ENCODE results near the gene ICA1. TPM values are rescaled to one million over a fixed set of nuclear protein-coding genes. Genes with fewer than 3 reads are reported as not detected.

Gene ICA1
- polyA plus RNA-seq, 2 of the 4 experiments (the other 2 are of a cell fraction), result 0.66 to 2.0 TPM

GRCh38 chr7:8200316-8200715 lies 61.7 kb downstream of the ICA1 start (continued):
- TF ChIP-seq CHD2 (IDR thresholded peaks at IDR 0.05; ENCODE audit: low read length, partially characterized antibody) (no peak), POLR2A (IDR thresholded peaks at IDR 0.05; ENCODE audit: low read length) (no peak), HDAC2 (IDR thresholded peaks at IDR 0.05) (no peak)

- no peaks in the 10 kb centered on the region for H3K9me3 ChIP-seq
- ATAC-seq (no peak), FAIRE-seq (no peak), DNase-seq (ENCODE audit: low read depth in 1 of 2, low spot score in 1 of 2) (no peak)
- no peak overlapping the region for H3K4me2 ChIP-seq
- H3K27ac ChIP-seq, result no peak overlapping the region
- TF ChIP-seq E2F6 (IDR thresholded peaks at IDR 0.05; ENCODE audit: borderline replicate concordance, low read depth), result no peak
- TF ChIP-seq BHLHE40 (IDR thresholded peaks at IDR 0.05; ENCODE audit: low read depth, low read length), result no peak
- no peak for TF ChIP-seq CBX8 (IDR thresholded peaks at IDR 0.05)
- no peak overlapping the region for H3K4me3 ChIP-seq
- WGBS (ENCODE audit: missing lambda C conversion rate), result 40% methylated on average over 5 of the region's 5 CpGs
- H3K4me1 ChIP-seq, result no peaks in the 10 kb centered on the region
- ChIA-PET POLR2A (no interaction called here), CTCF (interaction anchor here (1.4 to 1.7 kb wide), 2 partner anchors 14 to 98 kb away, joined by 3 to 4 read pairs; no protein-coding TSS in a partner anchor)
These were observed 63.8 kb downstream of the ICA1 start for GRCh38 chr7:8197994-8198698.

GRCh38 chr7:8192897-8193296 lies 69.1 kb downstream of the ICA1 start:
- Histone ChIP-seq H3K27ac (no peak overlapping the region), H3K4me2 (no peak overlapping the region), H3K9me3 (no peaks in the 10 kb centered on the region), H3K4me3 (no peak overlapping the region), H3K4me1 (no peaks in the 10 kb centered on the region)
- no peak for ATAC-seq
- TF ChIP-seq ZSCAN20 (CRISPR knock-in tag; IDR thresholded peaks at IDR 0.05), result no peak
- POLR2A ChIA-PET, result no interaction called here
- CTCF ChIA-PET, result no interaction called here
- no peak for DNase-seq (ENCODE audit: low read depth in 1 of 2, low spot score in 1 of 2)
- FAIRE-seq, result no peak

- Histone ChIP-seq H3K27ac (no peak overlapping the region), H3K4me3 (no peak overlapping the region), H3K4me2 (no peak overlapping the region), H3K9me3 (no peaks in the 10 kb centered on the region), H3K4me1 (no peaks in the 10 kb centered on the region)
- peak in 1 of 2 experiments; percentile 43 for DNase-seq (ENCODE audit: low read depth in 1 of 2, low spot score in 1 of 2)
- whole genome bisulfite sequencing (ENCODE audit: missing lambda C conversion rate), result 6% methylated on average over 4 of the region's 4 CpGs
- TF ChIP-seq CHD2 (IDR thresholded peaks at IDR 0.05; ENCODE audit: low read length, partially characterized antibody), result no peak
- no peak for TF ChIP-seq CEBPB (IDR thresholded peaks at IDR 0.05)
- no peak for TF ChIP-seq HOXB5 (CRISPR knock-in tag; IDR thresholded peaks at IDR 0.05)
- no peak for TF ChIP-seq CHD4 (IDR thresholded peaks at IDR 0.05; ENCODE audit: borderline replicate concordance)
- TF ChIP-seq EP300 (IDR thresholded peaks at IDR 0.05), result no peak
- TF ChIP-seq ZFP36 (IDR thresholded peaks at IDR 0.05; ENCODE audit: borderline replicate concordance, partially characterized antibody), result no peak
- TF ChIP-seq, protein P1, sequence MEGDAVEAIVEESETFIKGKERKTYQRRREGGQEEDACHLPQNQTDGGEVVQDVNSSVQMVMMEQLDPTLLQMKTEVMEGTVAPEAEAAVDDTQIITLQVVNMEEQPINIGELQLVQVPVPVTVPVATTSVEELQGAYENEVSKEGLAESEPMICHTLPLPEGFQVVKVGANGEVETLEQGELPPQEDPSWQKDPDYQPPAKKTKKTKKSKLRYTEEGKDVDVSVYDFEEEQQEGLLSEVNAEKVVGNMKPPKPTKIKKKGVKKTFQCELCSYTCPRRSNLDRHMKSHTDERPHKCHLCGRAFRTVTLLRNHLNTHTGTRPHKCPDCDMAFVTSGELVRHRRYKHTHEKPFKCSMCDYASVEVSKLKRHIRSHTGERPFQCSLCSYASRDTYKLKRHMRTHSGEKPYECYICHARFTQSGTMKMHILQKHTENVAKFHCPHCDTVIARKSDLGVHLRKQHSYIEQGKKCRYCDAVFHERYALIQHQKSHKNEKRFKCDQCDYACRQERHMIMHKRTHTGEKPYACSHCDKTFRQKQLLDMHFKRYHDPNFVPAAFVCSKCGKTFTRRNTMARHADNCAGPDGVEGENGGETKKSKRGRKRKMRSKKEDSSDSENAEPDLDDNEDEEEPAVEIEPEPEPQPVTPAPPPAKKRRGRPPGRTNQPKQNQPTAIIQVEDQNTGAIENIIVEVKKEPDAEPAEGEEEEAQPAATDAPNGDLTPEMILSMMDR (IDR thresholded peaks at IDR 0.05), result peak; percentile 76
- TF ChIP-seq RAD21 (conservative IDR thresholded peaks at IDR 0.05 in 1 of 2, IDR thresholded peaks at IDR 0.05 in 1 of 2), result peak; percentile 70 to 74
- TF ChIP-seq HOXB13 (CRISPR knock-in tag; IDR thresholded peaks at IDR 0.05; ENCODE audit: low read depth), result no peak
- TF ChIP-seq SMC3 (IDR thresholded peaks at IDR 0.05), result peak; percentile 64
- TF ChIP-seq ZSCAN20 (CRISPR knock-in tag; IDR thresholded peaks at IDR 0.05), result no peak
- no peak for TF ChIP-seq MYC (IDR thresholded peaks at IDR 0.05; ENCODE audit: borderline replicate concordance, low read length)
- no peak for TF ChIP-seq TFCP2L1 (CRISPR knock-in tag; IDR thresholded peaks at IDR 0.05)
- TF ChIP-seq, protein P2, sequence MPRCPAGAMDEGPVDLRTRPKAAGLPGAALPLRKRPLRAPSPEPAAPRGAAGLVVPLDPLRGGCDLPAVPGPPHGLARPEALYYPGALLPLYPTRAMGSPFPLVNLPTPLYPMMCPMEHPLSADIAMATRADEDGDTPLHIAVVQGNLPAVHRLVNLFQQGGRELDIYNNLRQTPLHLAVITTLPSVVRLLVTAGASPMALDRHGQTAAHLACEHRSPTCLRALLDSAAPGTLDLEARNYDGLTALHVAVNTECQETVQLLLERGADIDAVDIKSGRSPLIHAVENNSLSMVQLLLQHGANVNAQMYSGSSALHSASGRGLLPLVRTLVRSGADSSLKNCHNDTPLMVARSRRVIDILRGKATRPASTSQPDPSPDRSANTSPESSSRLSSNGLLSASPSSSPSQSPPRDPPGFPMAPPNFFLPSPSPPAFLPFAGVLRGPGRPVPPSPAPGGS (IDR thresholded peaks at IDR 0.05), result no peak
- no peak for TF ChIP-seq KDM1A (IDR thresholded peaks at IDR 0.05; ENCODE audit: low read depth)
- no peak for FAIRE-seq
- ChIA-PET CTCF (interaction anchor here (0.6 to 3.1 kb wide), 17 partner anchors 12 to 766 kb away, joined by 3 to 16 read pairs (median 3); no protein-coding TSS in a partner anchor), POLR2A (no interaction called here)
- peak; percentile 71 to 80 for ATAC-seq
These were observed 71.7 kb downstream of the ICA1 start for GRCh38 chr7:8190119-8190895.
